Measurements from ENCODE around the gene GAL3ST3.

DNA sequence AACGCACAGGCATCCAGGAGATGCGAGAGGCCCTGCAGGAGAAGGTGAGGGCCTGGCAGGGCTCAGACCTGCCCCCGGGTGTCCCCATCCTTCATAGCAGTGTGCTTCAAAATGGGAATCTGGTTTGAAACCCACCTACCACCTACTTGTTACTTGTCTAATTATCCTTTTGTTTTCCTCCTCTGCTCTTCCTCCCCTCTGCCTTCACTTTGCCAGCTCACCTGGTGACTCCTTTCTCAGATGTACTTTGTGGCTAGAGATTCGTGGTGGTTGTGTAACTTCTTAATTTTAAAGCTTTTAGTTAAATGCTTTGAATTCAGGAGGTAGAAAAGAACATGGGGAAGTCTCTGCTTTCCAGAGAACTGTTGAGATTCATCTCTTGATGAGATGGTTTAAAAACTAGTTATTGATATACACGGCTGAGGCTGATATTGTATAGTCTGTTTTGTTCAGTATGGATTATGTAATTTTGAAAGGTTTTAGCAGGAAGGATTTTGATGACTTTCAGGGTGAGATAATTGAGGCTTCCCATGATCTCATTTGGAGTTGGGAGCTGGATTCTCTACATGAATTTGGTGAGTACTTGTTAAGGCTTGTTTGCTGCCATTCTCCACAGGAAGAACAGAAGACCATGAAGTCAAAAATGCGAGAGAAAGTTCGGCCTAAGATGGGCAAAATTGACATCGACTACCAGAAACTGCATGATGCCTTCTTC is 11.2 kb upstream of the GAL3ST3 start:
- TF ChIP-seq, protein P1, sequence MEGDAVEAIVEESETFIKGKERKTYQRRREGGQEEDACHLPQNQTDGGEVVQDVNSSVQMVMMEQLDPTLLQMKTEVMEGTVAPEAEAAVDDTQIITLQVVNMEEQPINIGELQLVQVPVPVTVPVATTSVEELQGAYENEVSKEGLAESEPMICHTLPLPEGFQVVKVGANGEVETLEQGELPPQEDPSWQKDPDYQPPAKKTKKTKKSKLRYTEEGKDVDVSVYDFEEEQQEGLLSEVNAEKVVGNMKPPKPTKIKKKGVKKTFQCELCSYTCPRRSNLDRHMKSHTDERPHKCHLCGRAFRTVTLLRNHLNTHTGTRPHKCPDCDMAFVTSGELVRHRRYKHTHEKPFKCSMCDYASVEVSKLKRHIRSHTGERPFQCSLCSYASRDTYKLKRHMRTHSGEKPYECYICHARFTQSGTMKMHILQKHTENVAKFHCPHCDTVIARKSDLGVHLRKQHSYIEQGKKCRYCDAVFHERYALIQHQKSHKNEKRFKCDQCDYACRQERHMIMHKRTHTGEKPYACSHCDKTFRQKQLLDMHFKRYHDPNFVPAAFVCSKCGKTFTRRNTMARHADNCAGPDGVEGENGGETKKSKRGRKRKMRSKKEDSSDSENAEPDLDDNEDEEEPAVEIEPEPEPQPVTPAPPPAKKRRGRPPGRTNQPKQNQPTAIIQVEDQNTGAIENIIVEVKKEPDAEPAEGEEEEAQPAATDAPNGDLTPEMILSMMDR (IDR thresholded peaks at IDR 0.05) = no peak
- TF ChIP-seq ZFX (IDR thresholded peaks at IDR 0.05; ENCODE audit: borderline replicate concordance) = no peak
